Astrocyte of the cerebellum (primary cell): Measurements from ENCODE around the gene GBP7.

Experiments used
- DNase-seq: peaks from one replicate; pipeline ENCODE4 v3.0.0-alpha.2; 2011; ENCODE audit warnings: low read depth
- H3K4me3 ChIP-seq: 2 replicates; pipeline ENCODE4 v1.5.1; 2011; ENCODE audit warnings: mild to moderate bottlenecking, low read depth, low read length, moderate library complexity
- in situ Hi-C: cut with HindIII; loops from 2 replicates; pipeline ENCODE4 v1.10.0; 2017; ENCODE audit warnings: low sequenced_read_pairs
- TF ChIP-seq, protein P1 (sequence below): IDR thresholded peaks from 2 replicates; pipeline ENCODE4 v1.5.1; 2012; ENCODE audit warnings: low read length, low read depth, moderate library complexity, mild to moderate bottlenecking; ENCODE audit errors: missing control alignments

Gene GBP7

DNA sequence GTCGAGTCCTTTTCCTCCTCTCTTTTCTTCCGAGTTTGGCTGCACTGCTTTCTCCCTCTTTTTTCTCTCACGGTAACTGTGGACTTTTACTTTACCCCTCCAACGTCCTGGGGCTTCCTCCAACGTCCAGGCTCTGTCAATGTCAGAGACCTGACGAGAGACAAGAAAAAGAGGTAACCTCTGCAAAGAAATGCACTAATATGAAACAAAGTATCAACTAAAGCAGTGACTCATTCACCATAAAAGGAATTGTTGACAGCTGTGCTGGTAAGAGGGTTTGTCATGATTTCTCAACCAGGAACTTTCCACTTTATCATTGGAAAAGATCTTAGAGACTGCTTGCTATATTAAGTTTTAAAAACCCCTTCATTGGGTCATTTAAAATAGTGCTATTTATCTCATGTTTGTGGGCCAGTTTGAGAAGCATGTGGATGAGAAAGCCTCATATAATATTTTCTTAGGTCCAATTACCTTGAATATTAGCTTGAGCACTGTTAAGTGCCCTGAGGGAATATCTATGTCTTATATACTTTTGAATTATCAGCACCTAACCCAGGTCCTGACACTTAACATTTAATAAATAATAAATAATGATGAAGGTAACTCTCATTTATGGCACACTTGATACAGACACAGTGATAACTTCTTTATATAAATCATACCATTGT is 49.8 kb downstream of the GBP7 start, which contains the start of gene GBP2:
Gene GBP2, minus strand, starts transcription at position 202 of the 668 bp plus-strand sequence. CDS start 4,148 bp downstream, outside the sequence.
- peak; percentile 20 for DNase-seq
- TF ChIP-seq, protein P1, sequence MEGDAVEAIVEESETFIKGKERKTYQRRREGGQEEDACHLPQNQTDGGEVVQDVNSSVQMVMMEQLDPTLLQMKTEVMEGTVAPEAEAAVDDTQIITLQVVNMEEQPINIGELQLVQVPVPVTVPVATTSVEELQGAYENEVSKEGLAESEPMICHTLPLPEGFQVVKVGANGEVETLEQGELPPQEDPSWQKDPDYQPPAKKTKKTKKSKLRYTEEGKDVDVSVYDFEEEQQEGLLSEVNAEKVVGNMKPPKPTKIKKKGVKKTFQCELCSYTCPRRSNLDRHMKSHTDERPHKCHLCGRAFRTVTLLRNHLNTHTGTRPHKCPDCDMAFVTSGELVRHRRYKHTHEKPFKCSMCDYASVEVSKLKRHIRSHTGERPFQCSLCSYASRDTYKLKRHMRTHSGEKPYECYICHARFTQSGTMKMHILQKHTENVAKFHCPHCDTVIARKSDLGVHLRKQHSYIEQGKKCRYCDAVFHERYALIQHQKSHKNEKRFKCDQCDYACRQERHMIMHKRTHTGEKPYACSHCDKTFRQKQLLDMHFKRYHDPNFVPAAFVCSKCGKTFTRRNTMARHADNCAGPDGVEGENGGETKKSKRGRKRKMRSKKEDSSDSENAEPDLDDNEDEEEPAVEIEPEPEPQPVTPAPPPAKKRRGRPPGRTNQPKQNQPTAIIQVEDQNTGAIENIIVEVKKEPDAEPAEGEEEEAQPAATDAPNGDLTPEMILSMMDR, result no peak
- in situ Hi-C loops, result no loop called here
- peak within 1 kb of the TSS; percentile 24 for H3K4me3 ChIP-seq

DNA sequence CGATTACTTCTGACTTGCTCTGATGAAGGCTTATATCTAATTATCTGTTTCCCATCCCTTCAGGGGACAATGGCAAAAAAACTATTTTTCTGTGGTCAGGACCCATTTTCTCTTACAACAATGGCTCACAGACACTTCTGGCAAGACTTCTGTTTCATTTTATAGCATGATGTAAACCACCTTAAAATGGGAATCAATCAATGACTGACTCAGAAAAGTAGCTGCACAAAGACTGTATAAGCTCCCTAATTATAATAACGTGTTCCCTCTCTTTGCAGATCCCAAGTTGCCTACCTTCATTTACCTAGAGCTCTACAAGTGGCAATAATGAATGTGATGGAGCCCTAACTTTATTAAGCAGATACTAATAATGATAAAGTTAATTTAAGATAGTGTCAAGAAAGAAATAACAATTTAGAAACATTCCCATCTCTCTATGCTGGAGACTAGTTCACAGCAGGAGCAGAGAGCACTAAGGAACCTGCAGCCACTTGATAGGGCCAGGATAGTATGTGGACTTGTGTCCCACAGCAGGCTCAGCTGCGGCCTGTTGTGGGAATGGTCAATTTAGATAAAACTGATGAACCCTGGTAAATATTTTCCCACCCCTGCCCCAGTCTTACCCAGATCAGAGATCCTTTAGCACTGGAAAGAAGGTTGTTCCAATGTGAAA is 50.4 kb downstream of the GBP7 start:
- TF ChIP-seq, protein P1, result no peak
- no peak for DNase-seq
- in situ Hi-C loops, result no loop called here
- peak overlapping the region; percentile 24 for H3K4me3 ChIP-seq

DNA sequence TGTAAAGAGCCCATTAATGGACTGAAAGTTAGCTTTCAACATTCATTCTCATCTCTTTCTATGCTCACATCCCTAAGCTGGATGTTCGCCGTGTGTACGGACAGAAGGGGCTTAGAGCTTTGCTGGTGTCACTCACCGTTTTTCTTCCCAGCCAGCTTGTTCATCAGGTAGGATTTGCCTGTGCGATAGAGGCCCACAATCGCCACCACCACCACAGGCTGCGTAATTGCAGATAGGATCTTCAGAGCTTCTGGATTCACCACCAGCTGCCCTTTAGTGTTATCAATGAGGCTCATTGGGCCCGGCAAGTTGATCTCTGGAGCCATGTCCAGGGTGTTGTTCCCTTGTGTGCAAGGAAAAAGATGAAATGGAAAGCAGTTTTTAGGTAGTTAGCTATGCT is 54.2 kb downstream of the GBP7 start:
- TF ChIP-seq, protein P1, result no peak
- in situ Hi-C loops, result no loop called here
- no peak for DNase-seq
- no peak overlapping the region for H3K4me3 ChIP-seq

DNA sequence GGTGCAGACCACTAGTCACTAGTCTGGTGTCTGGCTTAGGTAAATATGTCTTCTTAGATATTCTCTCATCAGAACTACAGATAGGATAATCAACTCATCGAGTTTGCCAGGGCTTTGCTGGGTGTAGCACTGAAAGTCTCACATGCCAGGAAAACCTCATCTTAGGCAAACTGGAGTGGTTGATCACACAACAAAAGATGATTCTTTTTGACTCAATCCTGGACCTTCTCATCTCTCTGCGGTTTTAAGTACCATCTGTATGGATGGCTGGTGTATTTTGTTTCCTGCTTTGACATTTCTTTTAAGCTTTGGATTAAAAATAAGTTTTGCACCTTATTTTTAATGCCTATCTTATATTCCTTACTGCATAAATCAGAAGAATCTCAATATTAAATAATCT is 61.1 kb downstream of the GBP7 start:
- in situ Hi-C loops, result no loop called here
- no peak overlapping the region for H3K4me3 ChIP-seq
- no peak for DNase-seq
- TF ChIP-seq, protein P1, result no peak

DNA sequence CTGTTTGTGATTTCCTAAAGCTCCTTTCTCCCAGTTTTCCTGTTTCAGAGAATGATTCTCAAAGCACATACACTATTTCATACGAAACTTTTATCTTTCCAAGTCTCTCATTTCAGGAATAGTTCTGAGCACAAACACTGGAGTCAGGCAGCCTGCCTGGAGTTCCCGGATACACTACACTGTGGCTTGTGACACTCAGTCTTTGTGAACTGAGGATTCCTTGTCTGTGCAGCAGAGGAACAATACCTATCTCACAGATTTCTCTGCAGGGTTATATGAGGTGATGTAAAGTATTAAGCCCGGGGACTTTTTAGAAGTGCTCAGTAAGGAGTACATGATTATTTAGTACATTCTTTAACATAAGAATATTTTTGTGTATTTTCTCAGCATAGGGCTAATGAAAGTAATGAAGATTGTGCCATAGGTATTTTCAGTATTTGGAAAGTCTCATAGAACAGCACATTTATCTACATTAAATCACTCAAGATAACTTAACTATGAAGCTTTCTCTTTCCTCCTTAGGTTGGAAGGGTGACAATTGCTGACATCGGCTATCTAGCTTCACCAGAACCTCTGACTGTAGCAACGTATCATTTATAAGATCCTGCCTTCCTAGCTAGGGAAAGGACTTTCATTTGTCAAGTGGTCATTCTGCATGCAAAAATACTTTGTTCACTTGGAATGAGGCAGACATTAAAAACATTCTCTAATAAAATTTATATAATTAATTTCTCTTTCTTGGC is 62.8 kb downstream of the GBP7 start:
- no peak overlapping the region for H3K4me3 ChIP-seq
- in situ Hi-C loops, result no loop called here
- no peak for DNase-seq
- TF ChIP-seq, protein P1, result no peak

DNA sequence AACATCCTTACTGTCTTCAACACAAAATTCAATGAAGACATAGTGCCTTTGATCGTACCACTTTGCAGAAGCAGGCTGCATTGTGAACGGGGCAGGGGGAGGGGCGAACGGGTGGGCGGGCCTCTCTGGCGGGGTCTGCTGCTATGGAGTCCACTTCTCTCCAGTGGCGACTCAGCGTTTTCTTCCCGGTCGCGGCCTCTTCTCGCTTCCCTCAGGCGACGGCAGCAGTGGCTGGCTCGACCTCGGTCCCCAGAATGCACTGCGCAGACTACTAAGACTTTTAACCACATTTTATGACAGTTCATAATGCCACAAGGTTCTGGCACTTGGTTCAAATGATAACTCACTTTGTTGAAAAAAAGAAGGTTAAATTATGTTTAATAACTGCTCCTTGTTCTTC is 71.1 kb downstream of the GBP7 start:
- DNase-seq, result no peak
- H3K4me3 ChIP-seq, result no peak overlapping the region
- in situ Hi-C loops, result no loop called here
- TF ChIP-seq, protein P1, result no peak
